Lung microvascular endothelial cell (primary cell): ENCODE measurements around the gene RAPH1. TPM values are rescaled to one million over a fixed set of nuclear protein-coding genes. Genes with fewer than 3 reads are reported as not detected.
"Not testable (repeated sequence)": the region's sequence is repeated elsewhere in the genome, so short reads cannot be mapped to it uniquely, and the experiment has no call there.

Experiments used
- DNase-seq, 2 donors: peaks; one replicate each; pipeline versions ENCODE4 v3.0.0 to v3.0.0-alpha.2; 2010; ENCODE audit warnings: low read depth in 2 of 2
- total RNA-seq: library from RNA; depleted of rRNA; stranded (reverse); fragments of >200 nt; gene quantifications from 2 replicates; pipeline ENCODE4 v1.2.1, GENCODE V29; 2014

Gene RAPH1
- total RNA-seq, 1 donor from 2014 or later, result 17.3 TPM

GRCh38 chr2:203432811-203433210 lies 102.3 kb downstream of the RAPH1 start:
- peak in 1 of 2 donors; percentile 18 for DNase-seq

GRCh38 chr2:203431391-203432185 lies 103.5 kb downstream of the RAPH1 start:
- DNase-seq, result no peak

- not testable (repeated sequence) for DNase-seq
These were observed 105.5 kb downstream of the RAPH1 start for GRCh38 chr2:203429643-203430042.

GRCh38 chr2:203427061-203427460 lies 108.0 kb downstream of the RAPH1 start:
- DNase-seq, result peak; percentile 48 to 66

- no peak for DNase-seq
These were observed 116.8 kb downstream of the RAPH1 start for GRCh38 chr2:203418271-203418670.

- peak; percentile 52 to 61 for DNase-seq
These were observed 121.3 kb downstream of the RAPH1 start for GRCh38 chr2:203413796-203414195.

- DNase-seq, result no peak
These were observed 122.4 kb downstream of the RAPH1 start for GRCh38 chr2:203412546-203413331.

- DNase-seq, result no peak
These were observed 127.6 kb downstream of the RAPH1 start for GRCh38 chr2:203407496-203407895.

GRCh38 chr2:203404996-203405395 lies 130.1 kb downstream of the RAPH1 start:
- DNase-seq, result no peak

- peak; percentile 20 to 41 for DNase-seq
These were observed 134.1 kb downstream of the RAPH1 start for GRCh38 chr2:203400805-203401585.

- no peak for DNase-seq
These were observed 136.1 kb downstream of the RAPH1 start for GRCh38 chr2:203399031-203399430.

- DNase-seq, result no peak
These were observed 138.4 kb downstream of the RAPH1 start for GRCh38 chr2:203396667-203397066.

GRCh38 chr2:203395858-203396257 lies 139.2 kb downstream of the RAPH1 start:
- no peak for DNase-seq

- no peak for DNase-seq
These were observed 140.4 kb downstream of the RAPH1 start for GRCh38 chr2:203394519-203395227.

GRCh38 chr2:203388153-203388552 lies 146.9 kb downstream of the RAPH1 start:
- DNase-seq, result not testable (repeated sequence)

GRCh38 chr2:203383038-203383437 lies 152.1 kb downstream of the RAPH1 start:
- DNase-seq, result no peak

GRCh38 chr2:203379156-203379555 lies 155.9 kb downstream of the RAPH1 start:
- DNase-seq, result no peak

GRCh38 chr2:203376173-203376572 lies 158.9 kb downstream of the RAPH1 start:
- no peak for DNase-seq

- not testable (repeated sequence) for DNase-seq
These were observed 162.4 kb downstream of the RAPH1 start for GRCh38 chr2:203372706-203373105.

GRCh38 chr2:203366639-203367466 lies 168.2 kb downstream of the RAPH1 start:
- DNase-seq, result no peak
